Endodermal cell (in vitro differentiated cells): ENCODE data around the gene CENPF. TPM values are rescaled to one million over a fixed set of nuclear protein-coding genes. Genes with fewer than 3 reads are reported as not detected.
A peak's percentile ranks its signal among the peaks of the same experiment; 100 is the strongest.

Experiments used
- DNase-seq: peaks from one replicate; pipeline ENCODE4 v3.0.0-alpha.2; 2017
- H3K27ac ChIP-seq: 2 replicates; pipeline ENCODE4 v1.5.1; 2013; ENCODE audit warnings: mild to moderate bottlenecking, low read depth, low read length, moderate library complexity
- H3K27me3 ChIP-seq: 2 replicates; pipeline ENCODE4 v1.6.1; 2013; ENCODE audit warnings: mild to moderate bottlenecking, low read length, moderate library complexity; ENCODE audit not compliant: insufficient read depth, control insufficient read depth, poor library complexity, severe bottlenecking
- H3K36me3 ChIP-seq: 2 replicates; pipeline ENCODE4 v1.7.0; 2013; ENCODE audit warnings: mild to moderate bottlenecking, low read length, moderate library complexity; ENCODE audit not compliant: control insufficient read depth, insufficient read depth
- H3K4me1 ChIP-seq: one replicate; pipeline ENCODE4 v1.7.0; 2013; ENCODE audit warnings: low read length; ENCODE audit not compliant: control insufficient read depth, insufficient read depth
- H3K4me3 ChIP-seq: 2 replicates; pipeline ENCODE4 v1.5.1; 2013; ENCODE audit warnings: mild to moderate bottlenecking, low read length, moderate library complexity
- H3K9ac ChIP-seq: 2 replicates; pipeline ENCODE4 v1.6.1; 2013; ENCODE audit warnings: mild to moderate bottlenecking, low read length, moderate library complexity; ENCODE audit not compliant: poor library complexity, severe bottlenecking; ENCODE audit errors: extremely low read depth
- H3K9me3 ChIP-seq: 2 replicates; pipeline ENCODE4 v1.6.1; 2013; ENCODE audit warnings: mild to moderate bottlenecking, low read length, moderate library complexity; ENCODE audit not compliant: control insufficient read depth
- H3K27ac Mint-ChIP-seq: 2 replicates; pipeline ENCODE4 v1.8.0; 2020; ENCODE audit warnings: mixed read lengths
- H3K27me3 Mint-ChIP-seq: 2 replicates; pipeline ENCODE4 v1.8.0; 2021; ENCODE audit warnings: mild to moderate bottlenecking, mixed read lengths; ENCODE audit not compliant: insufficient read depth
- H3K36me3 Mint-ChIP-seq: 2 replicates; pipeline ENCODE4 v1.8.0; 2020; ENCODE audit warnings: low read depth, mixed read lengths
- H3K4me1 Mint-ChIP-seq: 2 replicates; pipeline ENCODE4 v1.8.0; 2020; ENCODE audit warnings: mixed read lengths
- H3K4me3 Mint-ChIP-seq: 2 replicates; pipeline ENCODE4 v1.8.0; 2020; ENCODE audit warnings: mild to moderate bottlenecking, moderate library complexity, mixed read lengths
- H3K9me3 Mint-ChIP-seq: 2 replicates; pipeline ENCODE4 v1.8.0; 2020; ENCODE audit warnings: mild to moderate bottlenecking, mixed read lengths
- whole genome bisulfite sequencing, 2 experiments: methylation state at CpG; one replicate each; pipeline versions ENCODE4 v1.1.5 to v1.1.7; 2013; ENCODE audit warnings: missing lambda C conversion rate in 2 of 2, mixed read lengths in 1 of 2; ENCODE audit not compliant: insufficient coverage in 1 of 2, insufficient read length in 1 of 2; 5-methylcytosine and 5-hydroxymethylcytosine counted together
- total RNA-seq, 2 donors: library from RNA; stranded (reverse); fragmentation: NEBNext Ultra II Directional in 1 of 2; extraction: Animal tissue kit (Norgen Biotek cat#: 25700) in 1 of 2; gene quantifications; 2 replicates in 1 of 2; 3 replicates in 1 of 2; pipeline ENCODE4 v1.2.1, GENCODE V29; 2021
- TF ChIP-seq, protein P1 (sequence below): fragments of 200-600 bp; sonication (generic); conservative IDR thresholded peaks from 2 replicates; pipeline ENCODE4 v1.5.0; 2021; ENCODE audit warnings: antibody characterized with exemption, mild to moderate bottlenecking

CENPF gene
- total RNA-seq, 2 donors from 2014 or later, result 77.2 to 87.2 TPM

DNA sequence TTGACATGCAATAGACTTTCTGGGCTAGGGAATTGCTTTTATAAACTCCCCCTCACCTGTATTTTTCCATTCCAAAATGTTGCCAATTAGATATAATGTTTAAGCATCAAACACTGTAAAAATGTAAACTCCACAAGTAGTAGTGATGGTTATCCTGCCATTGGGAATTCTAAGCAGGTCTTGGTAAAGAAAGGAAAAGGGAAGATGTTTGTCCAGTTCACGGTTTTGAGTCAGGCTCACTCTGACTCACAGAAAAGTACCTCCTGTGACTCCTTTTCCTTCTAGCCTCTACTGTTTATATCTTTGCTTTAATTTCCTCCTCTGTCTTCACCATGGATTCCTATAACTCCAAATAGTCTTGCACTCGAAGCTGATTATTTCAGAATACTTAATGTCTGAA lies 32.6 kb upstream of the CENPF start:
- Mint-ChIP-seq H3K4me3 (no peak overlapping the region), H3K36me3 (no peaks in the 10 kb centered on the region), H3K27ac (no peak overlapping the region), H3K4me1 (peaks cover 8% of the 10 kb centered on the region), H3K9me3 (peaks cover 12% of the 10 kb centered on the region), H3K27me3 (peaks cover 51% of the 10 kb centered on the region)
- WGBS, 2 experiments, result 78 to 93% methylated on average over 2 of the region's 2 CpGs
- no peak overlapping the region for H3K9ac ChIP-seq
- no peak overlapping the region for H3K27ac ChIP-seq
- TF ChIP-seq, protein P1, sequence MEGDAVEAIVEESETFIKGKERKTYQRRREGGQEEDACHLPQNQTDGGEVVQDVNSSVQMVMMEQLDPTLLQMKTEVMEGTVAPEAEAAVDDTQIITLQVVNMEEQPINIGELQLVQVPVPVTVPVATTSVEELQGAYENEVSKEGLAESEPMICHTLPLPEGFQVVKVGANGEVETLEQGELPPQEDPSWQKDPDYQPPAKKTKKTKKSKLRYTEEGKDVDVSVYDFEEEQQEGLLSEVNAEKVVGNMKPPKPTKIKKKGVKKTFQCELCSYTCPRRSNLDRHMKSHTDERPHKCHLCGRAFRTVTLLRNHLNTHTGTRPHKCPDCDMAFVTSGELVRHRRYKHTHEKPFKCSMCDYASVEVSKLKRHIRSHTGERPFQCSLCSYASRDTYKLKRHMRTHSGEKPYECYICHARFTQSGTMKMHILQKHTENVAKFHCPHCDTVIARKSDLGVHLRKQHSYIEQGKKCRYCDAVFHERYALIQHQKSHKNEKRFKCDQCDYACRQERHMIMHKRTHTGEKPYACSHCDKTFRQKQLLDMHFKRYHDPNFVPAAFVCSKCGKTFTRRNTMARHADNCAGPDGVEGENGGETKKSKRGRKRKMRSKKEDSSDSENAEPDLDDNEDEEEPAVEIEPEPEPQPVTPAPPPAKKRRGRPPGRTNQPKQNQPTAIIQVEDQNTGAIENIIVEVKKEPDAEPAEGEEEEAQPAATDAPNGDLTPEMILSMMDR, result no peak
- peaks cover 3% of the 10 kb centered on the region for H3K4me1 ChIP-seq
- H3K36me3 ChIP-seq, result no peaks in the 10 kb centered on the region
- H3K4me3 ChIP-seq, result no peak overlapping the region
- no peak for DNase-seq
- peaks cover 89% of the 10 kb centered on the region for H3K27me3 ChIP-seq
- H3K9me3 ChIP-seq, result peaks cover 11% of the 10 kb centered on the region

DNA sequence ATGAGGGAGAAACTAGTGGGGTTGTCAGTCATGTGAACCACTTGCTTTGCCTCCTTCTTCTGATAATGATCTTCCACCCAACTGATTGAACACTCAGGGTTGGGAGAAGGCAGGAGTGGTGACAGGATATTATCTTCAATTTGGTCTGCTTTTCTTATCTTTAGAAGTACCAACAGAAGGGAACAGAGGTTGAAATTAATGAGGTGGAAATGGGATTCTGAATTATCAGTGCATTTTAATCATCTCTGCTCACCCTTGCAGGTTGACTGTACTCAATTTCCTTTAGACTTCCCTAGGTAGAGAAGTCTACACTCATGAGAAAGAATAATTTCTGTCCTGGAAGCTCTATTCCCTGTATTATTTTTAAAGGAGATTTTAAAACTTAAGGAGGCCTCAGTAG lies 31.7 kb upstream of the CENPF start:
- peaks cover 46% of the 10 kb centered on the region for H3K27me3 Mint-ChIP-seq
- H3K9me3 Mint-ChIP-seq, result peaks cover 20% of the 10 kb centered on the region
- Histone ChIP-seq H3K36me3 (no peaks in the 10 kb centered on the region), H3K27ac (no peak overlapping the region), H3K9me3 (peaks cover 19% of the 10 kb centered on the region), H3K4me1 (peaks cover 3% of the 10 kb centered on the region), H3K27me3 (peaks cover 80% of the 10 kb centered on the region), H3K9ac (no peak overlapping the region), H3K4me3 (no peak overlapping the region)
- TF ChIP-seq, protein P1, result no peak
- no peak overlapping the region for H3K27ac Mint-ChIP-seq
- H3K4me1 Mint-ChIP-seq, result peaks cover 8% of the 10 kb centered on the region
- H3K36me3 Mint-ChIP-seq, result peaks cover 6% of the 10 kb centered on the region
- DNase-seq, result no peak
- no peak overlapping the region for H3K4me3 Mint-ChIP-seq

DNA sequence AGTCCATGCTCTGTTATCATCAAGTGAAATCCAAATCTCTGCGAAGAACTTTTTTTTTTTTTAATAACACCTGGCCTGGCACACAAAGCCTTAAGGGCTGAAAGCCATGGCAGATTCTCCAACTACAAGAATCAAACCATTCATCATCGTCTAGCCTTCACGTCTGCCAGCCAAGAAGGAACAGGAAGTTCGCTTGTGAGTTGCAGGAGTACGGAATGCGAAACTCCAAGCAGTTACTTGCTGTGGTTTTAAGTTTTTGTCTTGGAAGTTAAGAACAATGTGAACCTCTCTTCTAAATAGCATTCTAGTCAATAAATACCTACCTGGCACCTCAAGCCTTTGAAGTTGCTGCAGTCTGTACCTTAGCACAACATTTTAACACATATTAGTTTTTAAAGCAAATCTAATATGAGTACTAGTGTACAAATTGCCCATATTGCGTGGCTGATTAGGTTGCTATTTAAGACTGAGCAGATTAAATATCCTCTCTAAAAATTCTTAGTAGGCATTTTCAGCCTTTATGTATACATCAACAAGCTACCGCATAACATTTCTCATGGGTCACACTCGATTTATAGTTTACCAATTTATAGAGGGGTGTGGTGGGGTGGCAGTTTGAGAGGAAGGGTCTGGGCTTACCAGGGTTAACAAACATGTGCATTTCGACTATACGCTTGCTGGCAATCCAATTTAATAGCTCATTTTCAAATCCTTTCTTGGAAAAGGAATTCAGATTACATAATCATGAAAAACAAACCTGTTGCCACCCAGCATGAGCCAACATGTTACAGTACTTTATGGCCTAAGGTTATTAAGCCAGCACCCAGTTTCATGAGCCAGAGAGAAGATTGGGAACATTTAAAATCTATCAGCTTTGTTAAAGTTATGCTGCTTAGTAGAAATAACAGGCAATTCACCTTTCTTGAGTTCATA lies 29.3 kb upstream of the CENPF start:
- Histone ChIP-seq H3K4me1 (peaks cover 3% of the 10 kb centered on the region), H3K27ac (no peak overlapping the region), H3K9ac (no peak overlapping the region), H3K36me3 (no peaks in the 10 kb centered on the region), H3K4me3 (no peak overlapping the region), H3K27me3 (peaks cover 57% of the 10 kb centered on the region), H3K9me3 (peaks cover 32% of the 10 kb centered on the region)
- no peak overlapping the region for H3K27ac Mint-ChIP-seq
- peaks cover 8% of the 10 kb centered on the region for H3K4me1 Mint-ChIP-seq
- peaks cover 39% of the 10 kb centered on the region for H3K9me3 Mint-ChIP-seq
- TF ChIP-seq, protein P1, result no peak
- DNase-seq, result peak; percentile 25
- H3K36me3 Mint-ChIP-seq, result peaks cover 11% of the 10 kb centered on the region
- 93 to 94% methylated on average over 8 to 11 of the region's 11 CpGs for WGBS, 2 experiments
- no peak overlapping the region for H3K4me3 Mint-ChIP-seq
- H3K27me3 Mint-ChIP-seq, result peaks cover 39% of the 10 kb centered on the region
